WTC11 (cell line): ENCODE results near the gene FAM13C. TPM values are rescaled to one million over a fixed set of nuclear protein-coding genes. Genes with fewer than 3 reads are reported as not detected.

Experiments used
- ATAC-seq: fragments of 200-7000 bp; cut with Tn5 transposase; 2 replicates; pipeline ENCODE4 v1.10.0; 2021; ENCODE audit warnings: mild to moderate bottlenecking, moderate library complexity
- CTCF ChIA-PET: fragments of 300-600 bp; sonication (Branson Sonifier 250); formaldehyde crosslinking; loops from one replicate; lab custom pipeline; 2021; ENCODE audit warnings: antibody characterized with exemption; lab: Charles Lee
- POLR2A ChIA-PET: fragments of 350-600 bp; sonication (Branson Sonifier 250); formaldehyde crosslinking; loops from one replicate; lab custom pipeline; 2021; ENCODE audit warnings: antibody characterized with exemption; lab: Charles Lee
- DNase-seq: peaks from one replicate; pipeline ENCODE4 v3.0.0; 2021; ENCODE audit warnings: low spot score
- H3K27ac Mint-ChIP-seq: 2 replicates; pipeline ENCODE4 v1.8.0; 2021; ENCODE audit warnings: mixed read lengths
- H3K27me3 Mint-ChIP-seq: 2 replicates; pipeline ENCODE4 v1.8.0; 2021; ENCODE audit warnings: low read depth, mild to moderate bottlenecking, moderate library complexity, mixed read lengths
- H3K36me3 Mint-ChIP-seq: 2 replicates; pipeline ENCODE4 v1.8.0; 2021; ENCODE audit warnings: mixed read lengths
- H3K4me1 Mint-ChIP-seq: 2 replicates; pipeline ENCODE4 v1.8.0; 2022; ENCODE audit warnings: mixed read lengths
- H3K4me3 Mint-ChIP-seq: 2 replicates; pipeline ENCODE4 v1.8.0; 2021; ENCODE audit warnings: mild to moderate bottlenecking, moderate library complexity, mixed read lengths
- H3K9me3 Mint-ChIP-seq: 2 replicates; pipeline ENCODE4 v1.8.0; 2021; ENCODE audit warnings: mixed read lengths
- CDX4 ChIP-seq: fragments of 250-450 bp; sonication (Bioruptor Pico); IDR thresholded peaks from 2 replicates; pipeline ENCODE4 v1.9.0; 2021; ENCODE audit warnings: moderate library complexity, mild to moderate bottlenecking, inconsistent platforms, borderline replicate concordance
- E2F1 ChIP-seq: sonication (generic); formaldehyde crosslinking; IDR thresholded peaks from 2 replicates; pipeline ENCODE4 v1.8.0; 2022; ENCODE audit warnings: mild to moderate bottlenecking, missing genetic modification reagents
- ELF4 ChIP-seq: sonication (generic); formaldehyde crosslinking; IDR thresholded peaks from 2 replicates; pipeline ENCODE4 v1.8.1; 2022; ENCODE audit warnings: low read depth, mild to moderate bottlenecking, moderate library complexity, missing genetic modification reagents
- ESRRA ChIP-seq: sonication (generic); formaldehyde crosslinking; IDR thresholded peaks from 2 replicates; pipeline ENCODE4 v1.8.1; 2022; ENCODE audit warnings: mild to moderate bottlenecking, missing genetic modification reagents, borderline replicate concordance
- FOXP1 ChIP-seq: sonication (generic); formaldehyde crosslinking; IDR thresholded peaks from 2 replicates; pipeline ENCODE4 v1.8.0; 2022; ENCODE audit warnings: missing genetic modification reagents, mild to moderate bottlenecking, moderate library complexity, borderline replicate concordance
- JUN ChIP-seq: sonication (generic); formaldehyde crosslinking; IDR thresholded peaks from 2 replicates; pipeline ENCODE4 v1.8.0; 2023; ENCODE audit warnings: mild to moderate bottlenecking, missing genetic modification reagents
- MLX ChIP-seq: sonication (generic); formaldehyde crosslinking; IDR thresholded peaks from 2 replicates; pipeline ENCODE4 v1.8.1; 2023; ENCODE audit warnings: mild to moderate bottlenecking, missing genetic modification reagents, moderate library complexity
- NR1H2 ChIP-seq: sonication (generic); formaldehyde crosslinking; IDR thresholded peaks from 2 replicates; pipeline ENCODE4 v1.9.0; 2021; ENCODE audit warnings: mild to moderate bottlenecking, moderate library complexity, missing genetic modification reagents
- RELA ChIP-seq: sonication (generic); formaldehyde crosslinking; IDR thresholded peaks from 2 replicates; pipeline ENCODE4 v1.8.1; 2022; ENCODE audit warnings: missing genetic modification reagents, mild to moderate bottlenecking, borderline replicate concordance
- SMAD3 ChIP-seq: sonication (generic); formaldehyde crosslinking; IDR thresholded peaks from 2 replicates; pipeline ENCODE4 v1.8.0; 2022; ENCODE audit warnings: missing genetic modification reagents, mild to moderate bottlenecking, borderline replicate concordance
- SMAD4 ChIP-seq: sonication (generic); formaldehyde crosslinking; IDR thresholded peaks from 2 replicates; pipeline ENCODE4 v1.8.0; 2022; ENCODE audit warnings: mild to moderate bottlenecking, missing genetic modification reagents
- SOX15 ChIP-seq: fragments of 250-450 bp; sonication (Bioruptor Pico); IDR thresholded peaks from 2 replicates; pipeline ENCODE4 v1.9.0; 2021; ENCODE audit warnings: mild to moderate bottlenecking
- TP53 ChIP-seq: sonication (generic); formaldehyde crosslinking; IDR thresholded peaks from 2 replicates; pipeline ENCODE4 v1.8.1; 2023; ENCODE audit warnings: mild to moderate bottlenecking, missing genetic modification reagents
- ZNF232 ChIP-seq: sonication (generic); formaldehyde crosslinking; IDR thresholded peaks from 2 replicates; pipeline ENCODE4 v1.8.0; 2022; ENCODE audit warnings: mild to moderate bottlenecking, missing genetic modification reagents
- total RNA-seq: library from RNA; stranded (reverse); gene quantifications from 3 replicates; pipeline ENCODE4 v1.2.3, GENCODE V29; 2021
- TF ChIP-seq, protein P1 (sequence below): sonication (generic); formaldehyde crosslinking; IDR thresholded peaks from 2 replicates; pipeline ENCODE4 v1.8.1; 2023; ENCODE audit warnings: mild to moderate bottlenecking, missing genetic modification reagents, borderline replicate concordance
- TF ChIP-seq, protein P2 (sequence below): sonication (generic); formaldehyde crosslinking; IDR thresholded peaks from 2 replicates; pipeline ENCODE4 v1.8.1; 2022; ENCODE audit warnings: mild to moderate bottlenecking, missing genetic modification reagents, moderate library complexity, borderline replicate concordance
- TF ChIP-seq, protein P3 (sequence below): fragments of 250-450 bp; sonication (Bioruptor Pico); conservative IDR thresholded peaks from 2 replicates; pipeline ENCODE4 v1.9.0; 2021; ENCODE audit warnings: mild to moderate bottlenecking
- TF ChIP-seq, protein P4 (sequence below): sonication (generic); formaldehyde crosslinking; IDR thresholded peaks from 2 replicates; pipeline ENCODE4 v1.8.0; 2022; ENCODE audit warnings: mild to moderate bottlenecking, missing genetic modification reagents
- TF ChIP-seq, protein P5 (sequence below): sonication (generic); formaldehyde crosslinking; IDR thresholded peaks from 2 replicates; pipeline ENCODE4 v1.8.1; 2022; ENCODE audit warnings: missing genetic modification reagents, borderline replicate concordance
- TF ChIP-seq, protein P6 (sequence below): sonication (generic); formaldehyde crosslinking; IDR thresholded peaks from 2 replicates; pipeline ENCODE4 v1.8.0; 2023; ENCODE audit warnings: mild to moderate bottlenecking, missing genetic modification reagents

The FAM13C gene
- total RNA-seq, 1 experiment from 2014 or later = 1.5 TPM

GRCh38 chr10:59314268-59314667 lies 48.1 kb downstream of the FAM13C start (continued):
- TF ChIP-seq, protein P1, sequence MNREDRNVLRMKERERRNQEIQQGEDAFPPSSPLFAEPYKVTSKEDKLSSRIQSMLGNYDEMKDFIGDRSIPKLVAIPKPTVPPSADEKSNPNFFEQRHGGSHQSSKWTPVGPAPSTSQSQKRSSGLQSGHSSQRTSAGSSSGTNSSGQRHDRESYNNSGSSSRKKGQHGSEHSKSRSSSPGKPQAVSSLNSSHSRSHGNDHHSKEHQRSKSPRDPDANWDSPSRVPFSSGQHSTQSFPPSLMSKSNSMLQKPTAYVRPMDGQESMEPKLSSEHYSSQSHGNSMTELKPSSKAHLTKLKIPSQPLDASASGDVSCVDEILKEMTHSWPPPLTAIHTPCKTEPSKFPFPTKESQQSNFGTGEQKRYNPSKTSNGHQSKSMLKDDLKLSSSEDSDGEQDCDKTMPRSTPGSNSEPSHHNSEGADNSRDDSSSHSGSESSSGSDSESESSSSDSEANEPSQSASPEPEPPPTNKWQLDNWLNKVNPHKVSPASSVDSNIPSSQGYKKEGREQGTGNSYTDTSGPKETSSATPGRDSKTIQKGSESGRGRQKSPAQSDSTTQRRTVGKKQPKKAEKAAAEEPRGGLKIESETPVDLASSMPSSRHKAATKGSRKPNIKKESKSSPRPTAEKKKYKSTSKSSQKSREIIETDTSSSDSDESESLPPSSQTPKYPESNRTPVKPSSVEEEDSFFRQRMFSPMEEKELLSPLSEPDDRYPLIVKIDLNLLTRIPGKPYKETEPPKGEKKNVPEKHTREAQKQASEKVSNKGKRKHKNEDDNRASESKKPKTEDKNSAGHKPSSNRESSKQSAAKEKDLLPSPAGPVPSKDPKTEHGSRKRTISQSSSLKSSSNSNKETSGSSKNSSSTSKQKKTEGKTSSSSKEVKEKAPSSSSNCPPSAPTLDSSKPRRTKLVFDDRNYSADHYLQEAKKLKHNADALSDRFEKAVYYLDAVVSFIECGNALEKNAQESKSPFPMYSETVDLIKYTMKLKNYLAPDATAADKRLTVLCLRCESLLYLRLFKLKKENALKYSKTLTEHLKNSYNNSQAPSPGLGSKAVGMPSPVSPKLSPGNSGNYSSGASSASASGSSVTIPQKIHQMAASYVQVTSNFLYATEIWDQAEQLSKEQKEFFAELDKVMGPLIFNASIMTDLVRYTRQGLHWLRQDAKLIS = no peak
- TF ChIP-seq ESRRA (CRISPR knock-in tag) = no peak
- TF ChIP-seq MLX = no peak
- no peak for TF ChIP-seq SMAD3 (CRISPR knock-in tag)
- TF ChIP-seq, protein P2, sequence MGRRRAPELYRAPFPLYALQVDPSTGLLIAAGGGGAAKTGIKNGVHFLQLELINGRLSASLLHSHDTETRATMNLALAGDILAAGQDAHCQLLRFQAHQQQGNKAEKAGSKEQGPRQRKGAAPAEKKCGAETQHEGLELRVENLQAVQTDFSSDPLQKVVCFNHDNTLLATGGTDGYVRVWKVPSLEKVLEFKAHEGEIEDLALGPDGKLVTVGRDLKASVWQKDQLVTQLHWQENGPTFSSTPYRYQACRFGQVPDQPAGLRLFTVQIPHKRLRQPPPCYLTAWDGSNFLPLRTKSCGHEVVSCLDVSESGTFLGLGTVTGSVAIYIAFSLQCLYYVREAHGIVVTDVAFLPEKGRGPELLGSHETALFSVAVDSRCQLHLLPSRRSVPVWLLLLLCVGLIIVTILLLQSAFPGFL (CRISPR knock-in tag) = no peak
- TF ChIP-seq, protein P3, sequence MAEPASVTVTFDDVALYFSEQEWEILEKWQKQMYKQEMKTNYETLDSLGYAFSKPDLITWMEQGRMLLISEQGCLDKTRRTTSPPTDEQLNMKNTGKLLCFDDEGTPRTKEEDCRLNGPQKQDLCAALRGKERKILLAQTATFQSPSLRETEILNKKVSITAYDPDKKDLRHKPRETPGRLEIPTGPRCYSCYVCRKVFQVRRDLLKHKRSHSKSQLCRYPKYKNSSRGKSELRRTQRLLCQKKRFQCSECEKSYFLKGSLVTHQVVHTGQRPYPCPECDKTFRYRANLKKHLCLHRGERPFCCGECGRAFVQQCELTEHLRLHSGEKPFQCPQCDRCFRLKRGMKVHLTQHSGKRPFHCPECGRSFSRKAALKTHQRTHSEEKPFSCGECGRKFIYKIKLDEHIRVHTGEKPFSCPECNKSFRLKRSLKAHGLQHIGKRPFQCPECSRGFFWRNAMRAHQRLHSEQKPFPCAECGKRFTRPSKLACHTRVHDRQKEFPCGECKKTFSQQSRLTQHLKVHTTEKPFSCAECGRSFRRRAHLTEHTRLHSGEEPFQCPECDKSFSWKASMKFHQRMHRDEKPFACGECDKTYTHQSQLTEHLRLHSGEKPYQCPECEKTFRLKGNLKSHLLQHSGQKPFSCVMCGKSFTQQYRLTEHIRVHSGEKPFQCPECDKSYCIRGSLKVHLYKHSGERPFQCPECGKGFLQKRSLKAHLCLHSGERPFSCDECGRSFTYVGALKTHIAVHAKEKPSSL (CRISPR knock-in tag) = no peak
- no peak for TF ChIP-seq RELA (CRISPR knock-in tag)

DNA sequence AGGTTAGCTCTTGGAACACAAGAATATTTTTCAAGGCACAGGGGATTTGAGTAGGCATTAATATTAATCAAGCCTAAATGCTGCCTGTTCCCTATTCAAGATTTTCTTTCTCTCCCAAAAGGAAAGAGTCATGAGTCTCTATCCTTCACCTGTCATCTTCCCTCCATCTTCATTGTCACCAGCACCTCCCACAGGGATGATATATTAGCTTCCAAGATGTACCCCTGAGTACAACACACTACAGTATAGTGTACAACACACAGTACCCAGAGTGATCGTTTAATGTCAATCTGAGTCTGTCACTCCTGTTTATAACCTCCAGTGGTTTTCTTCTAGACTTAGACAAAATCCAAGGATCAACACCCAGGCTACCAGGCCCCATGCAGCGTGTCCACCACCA lies 50.1 kb downstream of the FAM13C start:
- Mint-ChIP-seq H3K36me3 (no peaks in the 10 kb centered on the region), H3K4me3 (no peak overlapping the region), H3K27ac (no peak overlapping the region), H3K27me3 (no peaks in the 10 kb centered on the region), H3K4me1 (no peaks in the 10 kb centered on the region), H3K9me3 (no peaks in the 10 kb centered on the region)
- ATAC-seq = no peak
- ChIA-PET POLR2A (no interaction called here), CTCF (interaction anchor here (1.2 kb wide), 1 partner anchor 153 kb away, joined by 3 read pairs; no protein-coding TSS in a partner anchor)
- no peak for DNase-seq
- TF ChIP-seq ELF4 = no peak
- no peak for TF ChIP-seq SOX15 (CRISPR knock-in tag)
- no peak for TF ChIP-seq TP53 (CRISPR knock-in tag)
- TF ChIP-seq FOXP1 (CRISPR knock-in tag) = no peak
- TF ChIP-seq, protein P4, sequence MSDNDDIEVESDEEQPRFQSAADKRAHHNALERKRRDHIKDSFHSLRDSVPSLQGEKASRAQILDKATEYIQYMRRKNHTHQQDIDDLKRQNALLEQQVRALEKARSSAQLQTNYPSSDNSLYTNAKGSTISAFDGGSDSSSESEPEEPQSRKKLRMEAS = no peak
- TF ChIP-seq, protein P5, sequence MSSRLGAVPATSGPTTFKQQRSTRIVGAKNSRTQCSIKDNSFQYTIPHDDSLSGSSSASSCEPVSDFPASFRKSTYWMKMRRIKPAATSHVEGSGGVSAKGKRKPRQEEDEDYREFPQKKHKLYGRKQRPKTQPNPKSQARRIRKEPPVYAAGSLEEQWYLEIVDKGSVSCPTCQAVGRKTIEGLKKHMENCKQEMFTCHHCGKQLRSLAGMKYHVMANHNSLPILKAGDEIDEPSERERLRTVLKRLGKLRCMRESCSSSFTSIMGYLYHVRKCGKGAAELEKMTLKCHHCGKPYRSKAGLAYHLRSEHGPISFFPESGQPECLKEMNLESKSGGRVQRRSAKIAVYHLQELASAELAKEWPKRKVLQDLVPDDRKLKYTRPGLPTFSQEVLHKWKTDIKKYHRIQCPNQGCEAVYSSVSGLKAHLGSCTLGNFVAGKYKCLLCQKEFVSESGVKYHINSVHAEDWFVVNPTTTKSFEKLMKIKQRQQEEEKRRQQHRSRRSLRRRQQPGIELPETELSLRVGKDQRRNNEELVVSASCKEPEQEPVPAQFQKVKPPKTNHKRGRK (CRISPR knock-in tag) = no peak
- no peak for TF ChIP-seq JUN (CRISPR knock-in tag)
- no peak for TF ChIP-seq SMAD3 (CRISPR knock-in tag)
- TF ChIP-seq NR1H2 (CRISPR knock-in tag) = no peak
- no peak for TF ChIP-seq SMAD4
- no peak for TF ChIP-seq E2F1 (CRISPR knock-in tag)
- no peak for TF ChIP-seq ZNF232 (CRISPR knock-in tag)
- TF ChIP-seq CDX4 = no peak
- no peak for TF ChIP-seq ESRRA (CRISPR knock-in tag)
- TF ChIP-seq, protein P6, sequence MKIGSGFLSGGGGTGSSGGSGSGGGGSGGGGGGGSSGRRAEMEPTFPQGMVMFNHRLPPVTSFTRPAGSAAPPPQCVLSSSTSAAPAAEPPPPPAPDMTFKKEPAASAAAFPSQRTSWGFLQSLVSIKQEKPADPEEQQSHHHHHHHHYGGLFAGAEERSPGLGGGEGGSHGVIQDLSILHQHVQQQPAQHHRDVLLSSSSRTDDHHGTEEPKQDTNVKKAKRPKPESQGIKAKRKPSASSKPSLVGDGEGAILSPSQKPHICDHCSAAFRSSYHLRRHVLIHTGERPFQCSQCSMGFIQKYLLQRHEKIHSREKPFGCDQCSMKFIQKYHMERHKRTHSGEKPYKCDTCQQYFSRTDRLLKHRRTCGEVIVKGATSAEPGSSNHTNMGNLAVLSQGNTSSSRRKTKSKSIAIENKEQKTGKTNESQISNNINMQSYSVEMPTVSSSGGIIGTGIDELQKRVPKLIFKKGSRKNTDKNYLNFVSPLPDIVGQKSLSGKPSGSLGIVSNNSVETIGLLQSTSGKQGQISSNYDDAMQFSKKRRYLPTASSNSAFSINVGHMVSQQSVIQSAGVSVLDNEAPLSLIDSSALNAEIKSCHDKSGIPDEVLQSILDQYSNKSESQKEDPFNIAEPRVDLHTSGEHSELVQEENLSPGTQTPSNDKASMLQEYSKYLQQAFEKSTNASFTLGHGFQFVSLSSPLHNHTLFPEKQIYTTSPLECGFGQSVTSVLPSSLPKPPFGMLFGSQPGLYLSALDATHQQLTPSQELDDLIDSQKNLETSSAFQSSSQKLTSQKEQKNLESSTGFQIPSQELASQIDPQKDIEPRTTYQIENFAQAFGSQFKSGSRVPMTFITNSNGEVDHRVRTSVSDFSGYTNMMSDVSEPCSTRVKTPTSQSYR (CRISPR knock-in tag) = no peak
